K562 (cell line): ENCODE measurements around the gene ITPR1. TPM values are rescaled to one million over a fixed set of nuclear protein-coding genes. Genes with fewer than 3 reads are reported as not detected.
A peak's percentile ranks its signal among the peaks of the same experiment; 100 is the strongest.

Source experiments
- ATF3 ChIP-seq, 2 experiments: fragments of 450-650 bp in 1 of 2; sonication (generic) in 1 of 2; formaldehyde crosslinking in 1 of 2; IDR thresholded peaks in 1 of 2; conservative IDR thresholded peaks in 1 of 2; 2 replicates each; pipeline versions ENCODE4 v1.6.1 to v1.8.1; 2016 to 2023; ENCODE audit warnings: mild to moderate bottlenecking in 2 of 2, moderate library complexity in 2 of 2, inconsistent platforms in 1 of 2, missing genetic modification reagents in 1 of 2
- BCOR ChIP-seq: fragments of 450-650 bp; IDR thresholded peaks from 2 replicates; pipeline ENCODE4 v1.6.1; 2016
- BRD4 ChIP-seq: fragments of 200-600 bp; sonication (generic); IDR thresholded peaks from 2 replicates; pipeline ENCODE4 v1.6.1; 2017; ENCODE audit warnings: inconsistent platforms
- CREB1 ChIP-seq, 2 experiments: sonication (generic) in 1 of 2; formaldehyde crosslinking in 1 of 2; IDR thresholded peaks; 2 replicates each; pipeline versions ENCODE4 v1.6.1 to v1.8.0; 2012 to 2022; ENCODE audit warnings: inconsistent platforms in 1 of 2, mild to moderate bottlenecking in 1 of 2, missing genetic modification reagents in 1 of 2, moderate library complexity in 1 of 2
- EGR1 ChIP-seq: fragments of 450-650 bp; conservative IDR thresholded peaks from 2 replicates; pipeline ENCODE4 v1.6.1; 2017; ENCODE audit warnings: mild to moderate bottlenecking
- EHMT2 ChIP-seq: fragments of 450-650 bp; IDR thresholded peaks from 2 replicates; pipeline ENCODE4 v1.6.1; 2018; ENCODE audit warnings: antibody characterized with exemption
- ELF1 ChIP-seq: fragments of 200-800 bp; sonication (Bioruptor generic); IDR thresholded peaks from 2 replicates; pipeline ENCODE4 v1.6.1; 2016; ENCODE audit warnings: missing genetic modification characterization, missing compliant biosample characterization
- GTF2B ChIP-seq: IDR thresholded peaks from 2 replicates; pipeline ENCODE4 v1.6.1; 2011; ENCODE audit not compliant: insufficient read length; ENCODE audit errors: extremely low read depth
- HINFP ChIP-seq: fragments of 450-650 bp; conservative IDR thresholded peaks from 2 replicates; pipeline ENCODE4 v1.6.1; 2016; ENCODE audit warnings: missing genetic modification characterization, low read depth, mild to moderate bottlenecking, control low read depth, missing compliant biosample characterization
- L3MBTL2 ChIP-seq: fragments of 450-650 bp; IDR thresholded peaks from 2 replicates; pipeline ENCODE4 v1.6.1; 2016; ENCODE audit warnings: mild to moderate bottlenecking, moderate library complexity
- PHF20 ChIP-seq: fragments of 450-650 bp; IDR thresholded peaks from 2 replicates; pipeline ENCODE4 v1.6.1; 2018; ENCODE audit not compliant: partially characterized antibody
- POLR2B ChIP-seq: fragments of 450-650 bp; IDR thresholded peaks from 2 replicates; pipeline ENCODE4 v1.6.1; 2018; ENCODE audit warnings: low read depth; ENCODE audit not compliant: partially characterized antibody
- RAD51 ChIP-seq: fragments of 450-650 bp; IDR thresholded peaks from 2 replicates; pipeline ENCODE4 v1.7.1; 2016; ENCODE audit warnings: low read depth, mild to moderate bottlenecking, borderline replicate concordance
- SFPQ ChIP-seq: fragments of 200-400 bp; formaldehyde crosslinking; IDR thresholded peaks from 2 replicates; pipeline ENCODE4 v1.6.1; 2017; ENCODE audit warnings: mild to moderate bottlenecking, low read depth, low read length, moderate library complexity
- THRA ChIP-seq: fragments of 450-650 bp; IDR thresholded peaks from 2 replicates; pipeline ENCODE4 v1.6.1; 2017; ENCODE audit warnings: mild to moderate bottlenecking, moderate library complexity
- ZBTB1 ChIP-seq: sonication (generic); formaldehyde crosslinking; IDR thresholded peaks from 2 replicates; pipeline ENCODE4 v1.8.1; 2023; ENCODE audit warnings: missing genetic modification reagents, low read depth, mild to moderate bottlenecking, borderline replicate concordance
- ZNF146 ChIP-seq: IDR thresholded peaks from one replicate; pipeline ENCODE4 v1.6.1; 2018; ENCODE audit warnings: missing compliant biosample characterization; ENCODE audit not compliant: unreplicated experiment
- ZNF184 ChIP-seq: sonication (generic); formaldehyde crosslinking; IDR thresholded peaks from 2 replicates; pipeline ENCODE4 v1.5.0; 2020; ENCODE audit warnings: missing genetic modification reagents
- ZNF644 ChIP-seq: fragments of 200-800 bp; sonication (Bioruptor generic); IDR thresholded peaks from 2 replicates; pipeline ENCODE4 v1.6.1; 2016; ENCODE audit warnings: low read depth, missing genetic modification characterization, missing compliant biosample characterization
- polyA plus RNA-seq, 8 experiments: library from polyadenylated mRNA; depleted of rRNA in 4 of 8; stranded (reverse) in 5 of 8; unstranded in 3 of 8; fragments of >200 nt; fragmentation: Nextera tagmentation in 2 of 8; fragmentation: Illumina TruSeq in 1 of 8; extraction: Ambion mirVana in 2 of 8; extraction: Trizol in 1 of 8; gene quantifications; 2 replicates each; pipeline versions ENCODE4 v1.2.1 to v1.2.3, GENCODE V29; 2011 to 2014; ENCODE audit warnings: inconsistent platforms in 1 of 8, missing spikeins in 1 of 8
- total RNA-seq, 7 experiments: library from RNA; depleted of rRNA in 6 of 7; stranded (reverse); fragments of >200 nt in 6 of 7; fragmentation: Illumina TruSeq in 2 of 7; extraction: Trizol in 2 of 7; gene quantifications; 2 replicates each; pipeline versions ENCODE4 v1.2.1 to v1.2.3, GENCODE V29; 2011 to 2021; ENCODE audit warnings: low replicate concordance in 1 of 7

The ITPR1 gene
- total and polyA plus RNA-seq, 9 of the 15 experiments (the other 6 are each of a cell fraction or from before 2014, with no cell fraction given), result 22.4 to 40.0 (median 27.4) TPM

- TF ChIP-seq GTF2B (no peak), CREB1 (IDR thresholded peaks at IDR 0.05) (no peak), CREB1 (CRISPR knock-in tag; IDR thresholded peaks at IDR 0.05) (no peak), THRA (no peak), ZNF644 (tag) (no peak), BRD4 (no peak), EHMT2 (0 out of 2 replicates have a peak, but pooled peaks have one; percentile 10), ZNF184 (no peak), ZNF146 (no peak), ATF3 (IDR thresholded peaks at IDR 0.05) (no peak), ATF3 (CRISPR knock-in tag; conservative IDR thresholded peaks at IDR 0.05) (no peak), ZBTB1 (CRISPR knock-in tag) (no peak), L3MBTL2 (no peak), HINFP (no peak), ELF1 (tag) (0 out of 2 replicates have a peak, but pooled peaks have one; percentile 27), EGR1 (no peak), POLR2B (no peak), PHF20 (no peak), BCOR (no peak), RAD51 (peak; percentile 95), SFPQ (no peak)
Observed at GRCh38 chr3:4523710-4524698, 30.9 kb downstream of the ITPR1 start (continued).
